OCI-LY1 (cell line): ENCODE results near the gene NR1D2.

Experiments used
- H2AFZ ChIP-seq: fragments of 200-600 bp; sonication (generic), shearing (Covaris generic); 2 replicates; pipeline ENCODE4 v1.6.0; 2014; ENCODE audit warnings: antibody characterized with exemption, mild to moderate bottlenecking, low read length
- H3F3A ChIP-seq: fragments of 200-600 bp; sonication (generic), shearing (Covaris generic); 2 replicates; pipeline ENCODE4 v1.6.0; 2014; ENCODE audit warnings: mild to moderate bottlenecking, antibody characterized with exemption, low read length, moderate library complexity; ENCODE audit not compliant: insufficient read depth
- H3K27ac ChIP-seq: fragments of 200-600 bp; sonication (generic); 2 replicates; pipeline ENCODE4 v1.5.1; 2014; ENCODE audit warnings: low read length, mixed run types, mild to moderate bottlenecking, low read depth; ENCODE audit not compliant: poor library complexity, severe bottlenecking
- H3K27me3 ChIP-seq: fragments of 200-600 bp; sonication (generic); 2 replicates; pipeline ENCODE4 v1.6.0; 2014; ENCODE audit warnings: antibody characterized with exemption, mild to moderate bottlenecking, low read length, moderate library complexity; ENCODE audit not compliant: insufficient read depth
- H3K36me3 ChIP-seq: fragments of 200-600 bp; sonication (generic); 2 replicates; pipeline ENCODE4 v1.6.1; 2014; ENCODE audit warnings: mild to moderate bottlenecking, antibody characterized with exemption, low read length, moderate library complexity, mixed read lengths; ENCODE audit not compliant: insufficient read depth
- H3K4me1 ChIP-seq: fragments of 200-600 bp; sonication (generic); 2 replicates; pipeline ENCODE4 v1.5.1; 2014; ENCODE audit warnings: mild to moderate bottlenecking, low read length, moderate library complexity; ENCODE audit not compliant: insufficient read depth, severe bottlenecking
- H3K4me2 ChIP-seq: fragments of 200-600 bp; sonication (generic), shearing (Covaris generic); 2 replicates; pipeline ENCODE4 v1.6.1; 2014; ENCODE audit warnings: low read length
- H3K4me3 ChIP-seq: fragments of 200-600 bp; sonication (generic); 2 replicates; pipeline ENCODE4 v1.5.1; 2014; ENCODE audit warnings: low read length, low read depth, mild to moderate bottlenecking, mixed read lengths; ENCODE audit not compliant: poor library complexity, severe bottlenecking
- H3K79me2 ChIP-seq: fragments of 200-600 bp; shearing (Covaris generic); 2 replicates; pipeline ENCODE4 v1.6.1; 2016; ENCODE audit warnings: mixed run types, low read length, mixed read lengths; ENCODE audit not compliant: insufficient read depth
- H3K9ac ChIP-seq: fragments of 200-600 bp; sonication (generic), shearing (Covaris generic); 2 replicates; pipeline ENCODE4 v1.6.1; 2014; ENCODE audit warnings: mild to moderate bottlenecking, low read length, mixed read lengths
- H3K9me2 ChIP-seq: fragments of 200-600 bp; sonication (generic), shearing (Covaris generic); 2 replicates; pipeline ENCODE4 v1.6.1; 2014; ENCODE audit warnings: low read depth, mild to moderate bottlenecking, low read length, mixed read lengths
- H3K9me3 ChIP-seq: fragments of 200-600 bp; shearing (Covaris generic); 2 replicates; pipeline ENCODE4 v1.6.1; 2014; ENCODE audit warnings: low read length, mixed read lengths
- H4K20me1 ChIP-seq: fragments of 200-600 bp; sonication (generic), shearing (Covaris generic); 2 replicates; pipeline ENCODE4 v1.6.0; 2016; ENCODE audit warnings: mild to moderate bottlenecking, low read length; ENCODE audit not compliant: insufficient read depth
- CTCF ChIP-seq: fragments of 200-600 bp; sonication (generic), shearing (Covaris generic); IDR thresholded peaks from 2 replicates; pipeline ENCODE4 v1.5.1; 2017; ENCODE audit warnings: mild to moderate bottlenecking, antibody characterized with exemption, low read length, moderate library complexity, mixed read lengths
- EZH2 ChIP-seq: fragments of 200-600 bp; sonication (generic), shearing (Covaris generic); IDR thresholded peaks from 2 replicates; pipeline ENCODE4 v1.8.0; 2017; ENCODE audit warnings: borderline replicate concordance, mixed run types, mild to moderate bottlenecking, antibody characterized with exemption, low read length, moderate library complexity, mixed read lengths

Gene NR1D2

GRCh38 chr3:23993556-23994243, 48.6 kb downstream of the NR1D2 start:
- Histone ChIP-seq H3K4me2 (no peak overlapping the region), H3K27me3 (0 out of 2 replicates have a peak, but pooled peaks cover 3% of the 10 kb centered on the region), H3K4me3 (no peak overlapping the region), H4K20me1 (no peaks in the 10 kb centered on the region), H3K9me2 (no peaks in the 10 kb centered on the region), H3K9ac (no peak overlapping the region), H3K79me2 (no peaks in the 10 kb centered on the region), H3K36me3 (no peaks in the 10 kb centered on the region), H2AFZ (no peak overlapping the region), H3K9me3 (no peaks in the 10 kb centered on the region), H3K4me1 (no peaks in the 10 kb centered on the region), H3K27ac (no peak overlapping the region), H3F3A (no peaks in the 10 kb centered on the region)
- TF ChIP-seq EZH2: no peak
- TF ChIP-seq CTCF: no peak

- Histone ChIP-seq H3K27ac (no peak overlapping the region), H4K20me1 (no peaks in the 10 kb centered on the region), H3K9me2 (no peaks in the 10 kb centered on the region), H3K36me3 (no peaks in the 10 kb centered on the region), H3K4me2 (no peak overlapping the region), H3K4me1 (no peaks in the 10 kb centered on the region), H3K79me2 (no peaks in the 10 kb centered on the region), H3K4me3 (no peak overlapping the region), H3F3A (no peaks in the 10 kb centered on the region), H3K27me3 (0 out of 2 replicates have a peak, but pooled peaks cover 3% of the 10 kb centered on the region), H3K9ac (no peak overlapping the region), H2AFZ (no peak overlapping the region), H3K9me3 (no peaks in the 10 kb centered on the region)
- TF ChIP-seq CTCF (no peak), EZH2 (no peak)
Observed at GRCh38 chr3:23994244-23994569, 49.1 kb downstream of the NR1D2 start.

GRCh38 chr3:23995219-23995618, 50.1 kb downstream of the NR1D2 start:
- H3K9ac ChIP-seq: no peak overlapping the region
- H3K4me1 ChIP-seq: no peaks in the 10 kb centered on the region
- no peak overlapping the region for H3K27ac ChIP-seq
- no peak overlapping the region for H3K4me3 ChIP-seq
- H3K79me2 ChIP-seq: no peaks in the 10 kb centered on the region
- 0 out of 2 replicates have a peak, but pooled peaks cover 3% of the 10 kb centered on the region for H3K27me3 ChIP-seq
- H3K36me3 ChIP-seq: no peaks in the 10 kb centered on the region
- TF ChIP-seq CTCF: no peak
- no peak overlapping the region for H3K4me2 ChIP-seq
- no peaks in the 10 kb centered on the region for H3K9me3 ChIP-seq
- H3F3A ChIP-seq: no peaks in the 10 kb centered on the region
- H3K9me2 ChIP-seq: no peaks in the 10 kb centered on the region
- no peak overlapping the region for H2AFZ ChIP-seq
- no peaks in the 10 kb centered on the region for H4K20me1 ChIP-seq
